Embryonic facial prominence (tissue), 1 donor: Measurements from ENCODE around the gene FANCC.

ENCODE experiments used
- DNase-seq: peaks from one replicate; pipeline ENCODE4 v3.0.0-alpha.2; 2016; ENCODE audit errors: extremely low spot score

The FANCC gene

GRCh38 chr9:95124582-95125367, 192.7 kb downstream of the FANCC start:
- no peak for DNase-seq

DNA sequence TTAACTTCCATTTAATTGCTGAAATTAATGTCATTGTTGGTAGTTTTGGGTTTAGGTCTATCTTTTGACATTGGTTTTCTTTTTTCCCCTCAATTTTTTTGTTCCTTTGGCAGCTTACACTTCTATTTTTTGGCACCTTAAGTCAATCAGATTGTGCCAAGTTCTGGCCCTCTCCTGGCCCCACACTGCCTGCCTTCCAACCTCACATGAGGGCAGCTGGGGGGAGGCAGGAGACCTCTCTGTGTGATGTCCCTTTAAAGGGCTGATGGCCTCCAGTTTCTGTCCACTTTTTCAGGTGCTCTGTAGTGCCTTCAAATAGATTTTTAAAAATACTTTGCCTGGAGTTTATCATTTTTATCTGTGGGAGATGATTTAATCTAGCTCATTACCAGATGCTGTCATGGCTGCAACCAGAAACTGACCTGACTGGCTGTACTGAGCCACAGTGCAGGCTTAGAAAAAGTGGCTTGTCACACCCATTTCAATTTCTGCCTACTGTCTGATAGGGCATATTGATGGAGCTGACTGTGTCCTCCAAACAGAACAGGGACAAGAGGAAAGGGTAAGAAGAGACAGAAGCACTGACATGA, 196.6 kb downstream of the FANCC start:
- DNase-seq, result no peak

DNA sequence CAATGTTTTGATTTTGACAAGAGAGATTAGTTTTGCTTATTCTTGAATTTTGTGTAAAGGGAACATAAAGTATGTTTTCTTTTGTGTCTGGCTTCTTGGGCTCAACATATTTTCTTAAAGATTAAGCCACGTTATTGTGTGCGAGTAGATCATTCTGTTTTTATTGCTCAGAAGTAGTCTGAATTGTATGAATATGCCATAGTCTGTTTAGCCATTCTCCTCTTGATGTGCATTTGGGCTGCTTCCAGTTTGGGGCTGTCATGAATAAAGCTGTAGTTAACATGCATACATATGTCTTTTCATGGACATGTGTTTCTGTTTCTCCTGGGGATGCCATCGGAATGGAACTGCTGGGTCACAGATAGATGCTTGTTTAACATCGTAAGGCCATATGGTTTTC, 198.9 kb downstream of the FANCC start:
- no peak for DNase-seq

- no peak for DNase-seq
Measured at GRCh38 chr9:95116808-95117204, 200.7 kb downstream of the FANCC start.

DNA sequence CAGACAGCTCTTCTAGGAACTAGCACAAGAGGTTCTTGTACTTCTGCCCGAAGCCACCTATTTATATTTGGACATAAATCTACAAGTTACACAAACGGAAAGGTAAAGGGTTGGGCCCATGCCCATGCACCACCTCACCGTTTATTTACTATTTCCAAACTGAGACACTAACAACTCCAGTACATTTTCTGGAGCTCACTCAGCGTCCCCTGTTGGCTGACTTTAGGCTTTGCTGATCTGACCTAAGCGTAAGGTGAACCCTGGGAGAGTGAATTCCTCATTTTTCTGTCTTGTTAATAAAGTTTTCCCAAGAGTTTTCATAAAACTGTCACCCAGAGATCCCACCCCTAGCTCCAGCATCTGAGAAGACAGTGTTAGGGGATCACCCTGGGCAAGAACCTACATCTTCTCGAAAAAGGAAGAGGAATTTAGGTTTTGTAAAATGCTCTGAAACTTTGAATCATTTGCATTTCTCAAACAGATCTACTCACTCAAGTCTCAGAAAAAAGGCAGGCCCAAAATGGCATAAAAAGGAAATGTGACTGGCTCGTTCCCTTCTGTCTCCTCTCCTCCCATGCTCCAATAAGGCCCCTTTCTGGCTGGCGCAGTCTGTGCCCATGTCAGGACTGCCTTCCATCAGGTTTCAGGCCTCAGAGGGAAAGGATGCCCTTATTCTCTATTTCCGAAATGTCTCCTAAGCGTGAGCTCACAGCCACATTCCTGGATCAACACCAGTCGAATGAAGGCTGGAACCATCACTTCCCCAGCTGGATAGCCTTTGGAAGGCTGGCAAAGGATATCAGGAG, 201.3 kb downstream of the FANCC start:
- DNase-seq, result no peak

DNA sequence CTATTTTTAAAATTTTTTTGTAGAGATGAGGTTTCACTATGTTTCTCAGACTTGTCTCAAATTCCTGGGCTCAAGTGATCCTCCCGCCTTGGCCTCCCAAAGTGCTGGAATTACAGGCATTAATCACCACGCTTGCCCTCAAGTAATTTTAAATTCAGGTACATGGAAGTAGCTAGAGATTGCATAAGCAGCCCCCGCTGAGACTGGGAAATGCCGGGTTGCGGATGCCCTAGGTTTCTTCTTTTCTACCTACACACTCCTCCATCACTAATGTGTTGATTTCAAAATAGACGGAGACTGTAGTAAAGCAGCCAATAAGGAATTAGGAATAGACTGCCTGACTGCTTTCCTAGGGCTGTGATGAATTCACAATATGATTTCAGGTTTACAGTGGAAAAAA, 202.4 kb downstream of the FANCC start:
- DNase-seq, result no peak

GRCh38 chr9:95112436-95113280, 204.9 kb downstream of the FANCC start:
- DNase-seq, result no peak

- no peak for DNase-seq
Measured at GRCh38 chr9:95111716-95112115, 205.8 kb downstream of the FANCC start.

DNA sequence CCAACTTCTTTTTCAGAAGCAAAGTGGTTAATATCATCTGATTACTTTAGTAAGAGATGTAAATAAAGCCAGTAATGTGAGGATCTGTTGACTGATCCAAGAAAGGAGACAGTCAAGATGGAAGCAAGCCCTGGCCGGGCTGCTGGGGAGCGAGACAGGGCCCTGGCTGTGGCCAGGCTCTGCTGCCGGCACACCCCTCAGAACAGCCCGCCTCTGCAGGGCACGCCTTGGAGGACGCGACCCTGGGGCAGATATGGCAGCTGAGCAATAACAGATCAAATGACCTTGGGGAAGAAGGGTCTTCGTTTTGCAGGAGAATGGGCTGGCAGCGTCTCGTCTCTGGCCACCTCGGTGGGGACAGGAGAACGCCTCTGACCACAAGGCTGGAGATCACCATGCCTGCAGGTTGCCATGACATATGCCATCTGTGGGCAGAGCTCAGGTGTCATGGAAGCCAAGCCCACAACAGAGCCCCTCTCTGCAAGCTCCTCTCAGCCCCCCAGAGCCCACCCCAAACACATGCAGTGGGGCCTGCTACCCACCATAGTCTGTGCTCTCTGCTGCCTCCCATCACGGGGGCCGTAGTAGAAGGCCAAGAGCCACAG, 206.5 kb downstream of the FANCC start:
- DNase-seq, result no peak

- no peak for DNase-seq
Measured at GRCh38 chr9:95109456-95109855, 208.1 kb downstream of the FANCC start.

DNA sequence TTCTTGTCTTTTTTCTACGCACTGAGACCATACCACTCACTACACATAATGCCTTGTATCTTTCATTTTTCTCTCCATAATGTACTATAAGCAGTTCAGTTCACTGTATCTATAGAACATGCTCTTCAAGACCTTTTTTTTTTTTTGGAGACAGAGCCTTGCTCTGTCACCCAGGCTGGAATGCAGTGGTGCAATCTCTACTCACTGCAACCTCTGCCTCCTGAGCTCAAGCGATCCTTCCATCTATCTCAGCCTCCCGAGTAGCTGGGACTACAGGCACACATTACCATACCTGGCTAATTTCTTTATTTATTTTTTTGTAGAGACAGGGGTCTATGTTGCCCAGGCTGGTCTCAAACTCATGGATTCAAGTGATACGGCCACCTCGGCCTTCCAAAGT, 208.7 kb downstream of the FANCC start:
- DNase-seq, result no peak

DNA sequence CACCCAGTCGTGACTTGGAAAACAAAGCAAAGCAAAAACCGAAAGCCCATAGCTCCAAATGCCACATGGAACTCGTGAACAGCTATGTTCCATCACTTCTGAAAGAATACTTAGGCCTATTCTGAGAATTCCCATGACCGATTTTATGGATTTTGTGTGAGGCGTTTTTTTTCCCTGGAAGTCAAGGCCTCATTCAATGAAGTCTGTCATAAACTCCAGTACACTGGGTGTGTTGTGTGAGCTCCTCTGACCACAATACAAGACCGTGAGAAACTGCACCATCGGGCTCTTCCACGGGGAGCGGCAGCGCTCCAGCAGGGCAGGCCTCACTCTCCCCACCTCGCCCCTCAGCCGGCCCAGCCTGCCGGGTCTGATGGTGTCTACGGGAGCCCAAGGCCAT, 209.5 kb downstream of the FANCC start:
- no peak for DNase-seq

DNA sequence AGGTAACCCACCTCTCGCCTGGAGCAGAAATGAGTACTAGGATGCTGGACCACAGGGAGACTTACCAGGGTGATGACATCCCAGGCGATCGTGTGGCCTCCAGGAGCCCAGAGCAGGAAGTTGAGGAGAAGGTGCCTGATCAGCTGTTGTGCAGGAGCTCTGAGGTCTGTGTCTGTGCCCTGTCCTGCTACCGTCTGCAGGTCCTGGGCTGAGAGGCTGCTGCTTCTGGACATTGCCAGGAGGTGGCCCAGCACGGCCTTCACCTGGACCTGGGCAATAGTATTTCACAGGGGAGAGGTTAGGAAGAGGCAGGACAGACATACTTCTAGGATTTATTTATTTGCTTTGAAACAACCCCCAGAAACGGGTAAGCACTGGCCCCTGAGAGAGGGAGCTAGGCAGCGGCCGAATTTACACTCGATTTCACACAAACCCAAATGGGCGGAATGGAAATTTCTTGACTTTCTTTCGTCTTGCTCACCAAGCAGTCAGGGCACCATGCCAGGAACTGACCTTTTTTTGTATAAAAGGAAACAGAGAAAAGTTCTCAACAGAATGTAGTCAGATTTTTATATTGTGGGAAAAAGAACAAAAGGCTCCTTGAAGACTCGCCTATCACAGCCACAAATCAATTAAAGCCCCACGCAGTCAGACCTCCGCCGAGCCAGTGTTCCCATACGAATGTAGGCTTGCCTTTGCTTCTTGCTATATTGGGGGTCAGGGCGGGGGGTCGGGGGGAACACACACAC, 210.3 kb downstream of the FANCC start:
- no peak for DNase-seq

- no peak for DNase-seq
Measured at GRCh38 chr9:95105519-95106287, 211.8 kb downstream of the FANCC start.

GRCh38 chr9:95104980-95105379, 212.5 kb downstream of the FANCC start:
- DNase-seq, result no peak

DNA sequence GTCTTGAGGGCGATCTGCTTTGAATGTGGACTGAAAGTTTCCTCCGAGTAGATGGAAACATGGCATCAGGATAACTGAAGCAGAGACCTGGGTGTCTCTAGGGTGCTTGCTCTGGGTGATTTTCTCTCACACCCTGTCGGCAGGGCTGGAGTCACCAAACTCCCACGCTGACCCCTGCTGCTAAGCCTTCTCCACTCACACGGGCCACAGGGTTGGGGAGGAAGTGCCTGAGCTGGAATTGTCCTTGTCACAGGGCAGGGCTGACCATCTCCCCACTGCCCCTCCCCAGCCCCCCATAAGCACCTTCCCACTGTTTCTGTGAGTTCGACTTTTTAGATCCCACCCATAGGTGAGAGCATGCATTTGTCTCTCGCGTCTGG, 212.9 kb downstream of the FANCC start:
- no peak for DNase-seq

DNA sequence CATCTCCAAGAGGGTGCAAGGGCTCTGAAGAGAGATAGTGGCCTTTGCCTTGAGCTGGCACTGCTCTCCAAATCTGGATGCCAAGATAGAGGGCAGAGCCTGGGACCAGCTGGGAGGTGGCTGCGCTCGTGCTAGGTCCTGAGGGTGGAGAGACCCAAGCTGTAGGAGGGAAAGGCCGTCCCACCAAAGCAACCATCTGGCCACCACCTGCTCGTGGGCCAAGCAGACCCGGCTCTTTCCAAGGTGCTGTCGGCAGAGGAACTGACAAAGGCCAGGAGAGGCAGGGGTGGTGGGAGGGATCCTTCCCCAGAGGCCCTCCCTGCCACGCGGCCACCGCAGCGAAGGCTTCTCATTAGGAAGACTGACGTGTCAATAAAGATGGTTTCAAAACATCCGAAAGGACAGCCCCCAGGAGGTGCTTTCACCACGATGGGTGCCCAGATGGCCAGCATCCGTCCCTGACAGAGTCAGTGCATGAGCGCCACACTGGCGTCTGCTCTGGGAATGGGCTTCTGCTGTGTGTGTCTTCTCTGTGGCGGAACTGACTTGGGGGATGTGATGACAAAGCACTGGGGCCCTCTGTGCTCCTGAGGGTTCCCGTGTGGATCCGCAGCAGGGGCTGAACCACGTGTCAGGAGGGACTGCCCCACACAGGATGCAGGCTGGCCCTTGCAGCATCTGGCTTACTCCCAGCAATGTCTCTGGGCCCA, 213.5 kb downstream of the FANCC start:
- no peak for DNase-seq

DNA sequence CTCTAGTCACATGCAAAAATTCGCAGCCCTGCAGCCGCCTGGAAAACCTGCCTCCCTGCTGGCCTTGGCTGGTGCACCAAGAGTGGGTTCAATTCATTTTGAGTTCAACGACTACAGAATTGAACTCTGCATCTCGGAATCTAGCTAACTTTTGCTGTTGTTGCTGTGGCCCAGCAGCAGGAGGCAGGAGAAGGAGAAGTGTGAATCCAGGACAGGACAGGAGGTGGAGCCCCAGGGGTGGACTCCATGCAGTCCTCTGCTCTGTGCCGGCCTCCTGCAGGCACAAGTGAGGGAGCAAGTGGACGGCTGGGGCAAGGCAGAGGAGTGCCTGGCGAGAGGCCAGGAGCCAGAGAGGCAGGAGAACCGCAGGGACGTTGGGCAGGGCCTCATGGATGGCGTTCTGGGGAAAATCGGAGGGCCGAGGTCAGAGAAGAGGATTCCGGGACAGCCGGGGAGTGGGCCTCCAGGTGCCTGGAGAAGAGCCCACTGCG, 214.2 kb downstream of the FANCC start:
- no peak for DNase-seq

GRCh38 chr9:95102572-95102971, 214.9 kb downstream of the FANCC start:
- DNase-seq, result no peak
